Measurements from ENCODE around the gene PRDM5.

PRDM5 gene

DNA sequence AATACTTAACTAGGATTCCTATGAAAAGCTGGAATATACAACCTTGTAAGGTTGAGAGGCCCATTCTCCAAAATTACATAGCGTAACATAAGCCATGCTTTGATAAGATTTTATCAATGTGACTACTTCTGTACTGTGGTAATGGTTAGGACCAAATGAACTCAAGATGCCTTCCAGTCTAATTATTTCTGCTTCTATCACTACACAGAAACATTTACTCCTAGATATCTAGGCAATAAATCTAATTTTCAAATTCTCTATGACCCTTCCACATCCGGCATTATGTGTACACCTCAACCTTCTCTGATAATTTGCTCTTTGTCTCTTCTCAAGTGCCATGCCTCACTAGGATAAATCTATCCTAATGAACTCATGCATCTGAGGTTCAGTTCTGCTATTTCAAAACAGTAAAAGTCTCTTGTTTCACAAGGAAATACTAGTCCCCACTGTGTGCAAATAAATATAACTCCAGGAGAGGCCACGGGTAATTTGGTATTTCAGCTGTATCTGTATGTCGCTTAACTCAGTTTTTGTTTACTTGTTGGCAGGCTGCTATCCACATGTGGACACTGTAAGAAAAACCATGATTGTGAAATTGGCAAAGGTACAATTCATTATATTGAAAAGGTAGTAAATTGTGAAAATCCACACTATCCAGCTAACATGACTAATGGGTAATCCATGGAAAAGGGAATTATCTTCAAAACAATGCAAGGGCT lies 93.3 kb downstream of the PRDM5 start:
- H3K27ac ChIP-seq = no peak overlapping the region
- DNase-seq (ENCODE audit: low read depth, low spot score) = no peak

DNA sequence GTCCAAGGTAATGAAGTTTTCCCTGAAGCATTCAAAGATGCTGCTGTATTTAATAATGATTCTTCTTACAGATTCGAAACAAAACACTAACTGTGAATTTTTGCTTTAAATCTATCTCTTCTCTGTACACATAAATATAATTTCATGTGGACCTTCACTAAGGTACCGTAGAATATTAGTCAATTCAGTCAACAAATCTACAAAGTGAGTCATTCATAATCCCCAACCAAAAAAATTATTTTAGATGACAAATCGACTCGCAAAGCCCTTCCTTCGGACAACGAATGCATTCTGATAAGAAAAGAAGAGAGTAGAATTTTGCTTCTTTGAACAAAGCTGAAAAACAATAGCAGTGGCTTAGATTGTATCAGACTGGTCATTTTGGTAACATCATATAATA lies 95.7 kb downstream of the PRDM5 start:
- DNase-seq (ENCODE audit: low read depth, low spot score) = no peak
- no peak overlapping the region for H3K27ac ChIP-seq

DNA sequence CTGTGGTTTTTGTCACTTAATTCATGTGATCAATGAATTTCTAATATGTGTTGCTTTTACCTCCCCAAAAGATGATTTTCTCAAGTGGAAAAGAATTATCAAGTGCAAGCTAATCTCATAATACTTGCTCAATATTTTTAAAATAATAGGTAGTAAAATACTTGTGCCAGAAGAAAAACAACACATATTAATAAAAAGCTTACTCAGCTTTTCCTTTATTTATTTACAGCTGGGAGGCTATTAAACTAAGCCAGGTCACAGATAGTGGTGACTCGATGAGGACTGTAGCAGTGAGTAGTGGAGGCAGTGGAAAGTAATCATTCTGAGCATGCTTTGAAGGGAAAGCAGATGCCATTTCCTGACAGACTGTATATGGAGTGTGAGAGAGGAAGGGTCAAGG lies 96.1 kb downstream of the PRDM5 start:
- no peak overlapping the region for H3K27ac ChIP-seq
- no peak for DNase-seq (ENCODE audit: low read depth, low spot score)

DNA sequence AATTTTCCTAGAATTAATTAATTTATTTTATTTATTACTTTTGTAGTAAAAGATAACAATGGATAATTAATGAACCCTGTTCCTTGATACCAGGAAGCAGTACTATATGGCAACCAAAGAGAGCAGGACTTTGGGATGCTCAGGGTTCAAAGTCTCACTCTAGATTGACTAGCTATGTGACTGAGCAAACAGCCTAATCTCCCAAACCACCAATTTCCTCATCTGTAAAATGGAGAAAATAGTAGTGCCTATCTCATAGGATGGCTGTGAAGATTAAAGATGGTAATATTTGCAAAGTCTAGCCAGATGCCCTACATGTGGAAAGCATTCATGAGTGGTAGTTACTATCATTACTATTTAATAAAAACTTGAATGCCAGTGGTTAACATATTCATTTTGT lies 97.6 kb downstream of the PRDM5 start:
- no peak for DNase-seq (ENCODE audit: low read depth, low spot score)
- H3K27ac ChIP-seq = no peak overlapping the region

DNA sequence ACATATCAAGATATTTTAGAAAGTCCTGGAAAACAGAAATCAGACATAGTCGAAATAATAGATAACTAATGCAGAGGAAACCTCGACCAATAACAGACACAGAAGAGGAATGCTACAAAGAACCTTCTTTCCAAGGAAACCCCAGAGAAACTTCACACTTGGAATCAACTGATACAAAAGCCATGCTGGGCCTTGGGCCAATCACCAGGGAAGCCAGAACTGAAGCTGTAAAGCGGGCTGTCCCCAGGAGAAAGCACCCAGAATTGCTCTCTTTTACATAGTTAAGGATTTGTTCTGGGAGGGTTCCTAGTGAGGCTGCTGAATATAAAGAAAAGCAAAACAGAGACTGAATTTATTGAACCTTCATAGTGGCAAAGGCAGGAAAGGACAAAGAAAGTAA lies 100.5 kb downstream of the PRDM5 start:
- no peak overlapping the region for H3K27ac ChIP-seq
- DNase-seq (ENCODE audit: low read depth, low spot score) = no peak

DNA sequence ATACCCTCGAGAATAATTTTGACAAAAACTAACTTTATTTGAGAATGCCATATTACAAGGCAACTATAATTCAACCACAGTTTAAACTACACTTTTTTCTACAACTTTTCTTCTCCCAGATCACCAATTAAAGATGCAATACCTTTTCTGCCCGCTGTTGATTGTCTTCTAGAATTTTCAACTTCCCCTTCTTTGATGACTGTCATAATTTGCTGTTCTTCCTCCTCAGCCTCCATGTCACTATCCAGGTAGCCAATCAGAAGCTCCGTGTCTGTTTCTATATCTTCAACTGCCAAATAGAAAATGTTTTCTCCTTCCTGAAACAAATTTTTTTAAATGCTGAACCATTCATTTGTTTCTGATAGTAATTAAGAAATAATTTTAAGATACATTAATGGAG lies 101.5 kb downstream of the PRDM5 start:
- H3K27ac ChIP-seq = no peak overlapping the region
- no peak for DNase-seq (ENCODE audit: low read depth, low spot score)

DNA sequence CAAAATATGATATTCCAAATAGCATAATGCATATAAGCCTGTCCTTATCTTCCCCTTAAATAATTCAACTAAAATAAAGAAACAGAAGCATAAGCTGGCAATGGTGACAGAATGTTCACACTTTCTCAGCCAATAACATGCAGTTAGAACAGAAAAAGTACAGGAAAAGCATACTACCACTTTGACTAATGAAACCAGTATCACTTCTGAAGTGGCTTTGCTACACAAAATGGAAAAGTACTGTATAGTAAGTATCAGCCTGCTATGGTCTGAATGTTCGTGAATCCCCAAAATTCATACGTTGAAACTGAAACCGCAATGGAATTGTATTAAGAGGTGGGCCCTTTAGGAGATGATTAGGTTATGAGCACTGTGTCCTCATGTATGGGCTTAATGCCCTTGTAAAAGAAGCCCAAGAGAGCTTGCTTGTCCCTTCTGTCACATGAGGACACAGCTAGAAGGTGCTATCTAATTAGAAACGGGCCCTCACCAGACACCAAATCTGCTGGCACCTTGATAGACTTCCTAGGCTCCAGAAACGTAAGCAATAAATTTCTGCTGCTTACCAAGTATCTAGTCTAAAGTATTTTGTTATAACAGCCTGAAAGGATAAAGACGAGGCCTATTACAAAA lies 102.6 kb downstream of the PRDM5 start:
- H3K27ac ChIP-seq = no peak overlapping the region
- DNase-seq (ENCODE audit: low read depth, low spot score) = no peak

DNA sequence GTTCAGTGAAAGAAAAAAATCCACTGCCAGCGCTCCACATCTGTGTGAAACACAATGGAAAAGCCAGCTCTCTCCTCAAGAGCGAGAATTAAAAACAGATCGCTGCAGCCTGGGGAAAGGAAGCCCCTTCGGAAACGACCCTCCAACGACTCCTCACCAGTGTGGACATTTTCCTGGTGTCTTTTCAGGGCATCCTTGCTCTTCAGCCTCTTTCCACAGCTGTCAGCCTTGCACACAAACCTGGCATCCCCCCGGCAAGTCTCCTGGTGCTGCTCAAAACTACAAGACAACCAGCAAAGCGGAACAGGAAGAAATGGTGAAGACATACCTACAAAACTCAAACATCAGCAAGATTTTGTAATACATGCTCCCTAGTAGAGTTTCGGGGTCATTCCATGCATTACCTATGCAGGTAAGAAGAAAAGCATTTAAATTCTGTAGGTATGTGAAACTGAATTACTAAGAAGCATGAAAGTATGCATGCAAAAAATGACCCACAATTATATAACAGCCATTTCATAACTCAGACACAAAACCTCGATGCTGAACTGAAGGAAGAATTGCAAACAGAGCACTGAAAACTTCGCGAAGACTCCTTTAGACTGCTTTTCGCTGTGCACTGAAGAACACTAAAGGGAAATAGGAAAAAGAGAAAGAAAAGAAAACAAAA lies 106.1 kb downstream of the PRDM5 start:
- H3K27ac ChIP-seq = no peak overlapping the region
- no peak for DNase-seq (ENCODE audit: low read depth, low spot score)

DNA sequence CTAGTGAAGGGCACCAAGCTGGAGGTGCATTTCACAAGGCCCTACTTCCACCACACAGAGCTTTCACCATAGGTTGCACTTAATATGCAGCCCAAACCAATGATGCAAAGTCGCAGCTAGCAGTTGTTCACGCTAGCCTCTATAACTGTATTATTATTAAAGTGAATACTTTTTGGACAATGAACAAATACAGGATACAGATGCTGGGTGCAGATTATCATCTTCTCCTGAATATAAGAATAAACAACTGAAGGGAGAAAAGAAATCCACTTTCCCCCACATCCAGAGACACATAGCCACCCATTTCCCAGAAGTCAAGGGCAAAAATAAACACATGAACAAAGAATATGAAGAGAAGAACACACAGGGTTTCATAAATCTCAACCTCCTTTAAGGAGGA lies 107.2 kb downstream of the PRDM5 start:
- H3K27ac ChIP-seq = no peak overlapping the region
- no peak for DNase-seq (ENCODE audit: low read depth, low spot score)

DNA sequence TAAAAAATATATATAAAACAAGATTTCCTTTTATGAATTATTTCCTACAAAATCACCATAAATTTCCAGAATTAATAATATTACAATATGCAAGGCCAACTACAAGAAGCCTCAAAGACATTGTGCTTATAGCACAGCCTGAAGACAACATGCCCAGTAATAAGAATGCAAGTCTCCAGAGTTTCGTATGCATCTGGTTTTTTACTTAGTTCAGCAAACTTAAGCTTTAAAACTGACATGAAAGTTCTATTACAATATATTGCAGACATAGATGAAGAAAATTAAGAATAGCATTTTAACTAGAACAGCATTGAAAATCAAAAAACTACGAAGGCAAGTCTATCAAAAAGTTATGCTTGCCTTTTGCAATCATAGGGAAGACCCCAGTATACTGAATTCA lies 107.6 kb downstream of the PRDM5 start:
- no peak overlapping the region for H3K27ac ChIP-seq
- no peak for DNase-seq (ENCODE audit: low read depth, low spot score)

DNA sequence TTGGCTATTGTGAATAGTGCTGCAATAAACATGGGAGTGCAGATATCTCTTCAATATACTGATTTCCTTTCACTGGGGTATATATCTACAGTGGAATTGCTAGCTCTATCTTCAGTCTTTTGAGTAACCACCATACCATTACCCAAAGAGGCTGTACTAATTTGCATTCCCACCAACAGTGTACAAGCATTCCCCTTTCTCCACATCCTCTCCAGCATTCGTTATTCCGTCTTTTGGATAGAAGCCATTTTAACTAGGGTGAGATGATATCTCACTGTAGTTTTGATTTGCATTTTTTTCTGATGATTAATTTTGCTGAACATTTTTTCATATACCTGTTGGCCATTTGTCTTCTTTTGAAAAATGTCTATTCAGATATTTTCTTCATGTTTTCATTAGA lies 110.3 kb downstream of the PRDM5 start:
- no peak for DNase-seq (ENCODE audit: low read depth, low spot score)
- no peak overlapping the region for H3K27ac ChIP-seq

DNA sequence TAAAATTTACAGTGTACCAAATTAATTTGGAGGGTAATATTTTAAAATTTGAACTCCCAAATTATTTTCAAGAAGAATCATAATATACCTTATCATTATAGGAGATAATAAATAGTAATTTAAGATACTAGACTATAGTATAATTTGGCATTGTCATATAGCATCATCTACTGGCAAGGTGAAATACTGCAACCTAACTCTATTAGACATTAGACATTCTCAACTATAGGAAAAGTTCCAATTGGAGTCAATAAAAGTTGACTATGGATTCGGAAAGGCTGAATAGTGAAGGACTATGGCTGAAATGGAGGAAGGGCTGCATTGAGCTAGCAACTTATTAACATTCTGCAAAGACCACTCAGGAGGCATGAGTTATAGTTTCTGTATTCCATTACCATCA lies 113.0 kb downstream of the PRDM5 start:
- H3K27ac ChIP-seq = no peak overlapping the region
- DNase-seq (ENCODE audit: low read depth, low spot score) = no peak

DNA sequence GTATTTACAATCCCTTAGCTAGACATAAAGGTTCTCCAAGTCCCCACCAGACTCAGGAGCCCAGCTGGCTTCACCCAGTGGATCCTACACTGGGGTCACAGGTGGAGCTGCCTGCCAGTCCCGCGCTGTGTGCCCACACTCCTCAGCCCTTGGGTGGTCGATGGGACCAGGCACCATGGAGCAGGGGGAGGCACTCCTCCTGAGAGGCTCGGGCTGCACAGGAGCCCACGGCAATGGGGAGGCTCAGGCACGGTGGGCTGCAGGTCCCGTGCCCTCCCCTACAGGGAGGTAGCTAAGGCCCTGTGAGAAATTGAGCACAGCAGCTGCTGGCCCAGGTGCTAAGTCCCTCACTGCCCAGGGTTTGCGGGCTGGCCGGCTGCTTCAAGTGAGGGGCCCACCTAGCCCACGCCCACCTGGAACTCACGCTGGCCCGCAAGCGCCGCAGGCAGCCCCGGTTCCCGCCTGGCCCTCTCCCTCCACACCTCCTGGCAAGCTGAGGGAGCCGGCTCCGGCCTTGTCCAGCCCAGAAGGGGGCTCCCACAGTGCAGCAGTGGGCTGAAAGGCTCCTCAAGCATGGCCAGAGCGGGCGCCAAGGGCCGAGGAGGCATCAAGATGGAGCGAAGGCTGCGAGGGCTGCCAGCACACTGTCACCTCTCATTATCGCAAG lies 113.9 kb downstream of the PRDM5 start:
- DNase-seq (ENCODE audit: low read depth, low spot score) = no peak

DNA sequence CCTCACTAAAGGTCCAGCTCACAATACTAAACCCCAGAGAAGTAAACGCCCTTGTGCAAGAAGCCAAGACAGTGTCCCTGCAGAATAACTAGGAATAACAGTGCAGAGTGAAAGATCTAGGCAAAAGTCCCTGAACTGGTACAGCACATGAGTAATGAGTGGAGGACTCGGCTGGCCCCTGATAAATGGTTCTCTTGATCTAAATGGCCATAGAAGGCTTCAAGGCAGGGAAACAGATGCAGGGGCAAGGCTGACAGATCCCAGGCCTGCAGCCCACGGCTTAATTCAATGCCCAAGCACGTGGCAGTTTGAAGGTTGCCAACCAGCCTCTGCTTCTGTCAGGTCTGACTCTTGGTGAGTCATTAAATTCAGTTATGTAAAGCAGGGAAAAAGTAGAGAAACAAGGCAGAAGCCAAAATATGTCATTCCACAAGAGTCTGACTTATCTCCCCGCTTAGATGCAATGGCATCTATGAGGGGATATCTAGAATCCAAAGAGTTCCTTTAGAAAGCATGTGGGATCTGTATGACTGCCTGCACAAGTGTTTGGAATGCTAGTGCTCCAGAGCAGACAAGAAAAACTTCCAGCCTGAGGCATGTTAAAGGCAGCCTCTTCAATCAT lies 121.3 kb downstream of the PRDM5 start:
- H3K27ac ChIP-seq = no peak overlapping the region
- no peak for DNase-seq (ENCODE audit: low read depth, low spot score)

More for the DNA sequence above, 113.9 kb downstream of the PRDM5 start:
- no peak overlapping the region for H3K27ac ChIP-seq

DNA sequence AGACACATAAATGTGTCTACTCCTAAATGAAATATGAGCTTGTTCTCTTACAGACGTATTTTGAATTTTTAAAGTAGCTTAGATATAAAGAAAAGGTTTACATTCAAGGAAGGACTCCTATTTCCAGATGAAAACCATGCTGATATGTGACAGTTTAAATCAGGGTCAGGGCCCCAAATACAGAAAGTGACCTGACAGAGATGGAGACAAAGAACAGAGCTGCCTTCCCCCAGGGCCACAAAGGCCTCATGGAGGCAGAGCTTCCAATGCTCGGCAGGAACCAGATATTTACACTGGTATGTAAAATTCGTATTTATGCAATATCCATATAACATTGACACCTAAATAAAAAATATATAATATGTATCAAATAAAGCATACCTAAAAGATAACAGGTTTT lies 124.0 kb downstream of the PRDM5 start:
- DNase-seq (ENCODE audit: low read depth, low spot score) = no peak
- H3K27ac ChIP-seq = no peak overlapping the region

DNA sequence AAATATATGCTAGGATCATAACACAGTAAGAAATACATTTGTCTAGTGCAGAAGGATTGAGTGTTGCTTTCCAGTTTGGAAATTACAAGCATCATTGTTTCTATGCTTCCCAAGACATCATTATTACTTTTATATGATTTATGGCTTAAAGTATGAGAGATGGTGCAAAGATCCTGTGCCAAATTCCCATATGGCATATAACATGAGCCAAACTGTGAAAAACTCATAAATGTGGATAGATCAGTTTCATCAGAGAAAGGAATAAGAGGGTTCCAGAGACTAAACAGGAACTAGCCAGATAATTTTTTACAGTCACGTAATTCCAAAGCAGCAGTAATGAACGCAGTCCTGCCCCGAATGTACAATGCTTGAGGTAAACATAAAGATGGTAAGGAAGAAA lies 126.3 kb downstream of the PRDM5 start:
- no peak for DNase-seq (ENCODE audit: low read depth, low spot score)
- H3K27ac ChIP-seq = no peak overlapping the region

DNA sequence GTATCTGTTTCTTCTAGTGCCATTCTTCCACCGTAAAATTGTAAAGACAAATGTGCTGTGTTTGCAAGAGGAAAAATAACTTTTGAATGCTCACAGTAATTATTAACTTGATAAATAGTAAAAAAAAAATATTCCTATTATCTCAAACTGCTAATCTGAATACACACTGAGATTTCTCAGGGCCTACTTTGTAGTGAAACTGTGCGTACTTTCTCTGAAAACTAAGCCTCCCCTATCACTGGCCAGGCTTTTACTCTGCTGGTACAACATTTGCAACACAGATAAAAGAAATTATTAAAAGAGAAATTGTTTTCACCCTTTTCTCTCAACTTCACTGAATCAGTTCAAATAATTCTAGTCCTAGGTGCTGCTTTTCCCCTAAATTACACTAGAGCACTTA lies 137.3 kb downstream of the PRDM5 start:
- H3K27ac ChIP-seq = no peak overlapping the region
- DNase-seq (ENCODE audit: low read depth, low spot score) = no peak

DNA sequence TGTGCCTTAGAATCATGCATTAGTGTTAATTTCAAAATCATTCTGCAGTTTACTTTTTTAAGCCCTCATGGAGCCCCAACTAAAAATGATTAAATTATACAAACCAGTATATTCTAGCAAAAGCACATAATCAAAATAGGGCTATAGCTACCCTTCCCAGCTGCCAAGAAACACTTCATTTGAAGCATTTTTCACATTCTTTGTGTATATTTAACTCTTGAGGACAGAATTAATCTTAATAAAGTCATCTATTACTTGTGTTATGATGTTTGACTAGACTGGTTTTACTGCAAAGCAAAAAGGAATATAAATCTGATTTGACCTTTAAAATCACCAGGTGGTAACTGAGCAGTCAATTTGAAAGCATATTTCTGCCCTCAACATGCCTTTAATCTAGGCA lies 145.1 kb downstream of the PRDM5 start:
- DNase-seq (ENCODE audit: low read depth, low spot score) = no peak
- H3K27ac ChIP-seq = no peak overlapping the region

DNA sequence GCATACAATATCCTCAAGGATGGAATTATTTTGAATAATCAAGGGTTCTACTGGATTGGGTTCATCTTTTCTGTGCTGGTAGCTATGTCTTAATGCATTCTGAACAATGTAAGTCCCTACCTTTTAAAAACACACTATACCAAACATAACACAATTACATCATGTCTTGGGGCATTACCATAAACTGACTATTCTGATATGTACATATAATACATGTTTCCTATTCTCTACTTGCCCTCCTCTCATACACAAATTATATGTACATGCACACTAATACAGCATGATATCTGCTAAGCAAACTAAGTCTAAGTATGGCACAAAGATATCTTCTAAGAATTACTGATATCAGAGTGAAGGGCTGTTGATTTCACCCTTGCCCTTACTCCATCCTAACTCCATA lies 147.1 kb downstream of the PRDM5 start:
- DNase-seq (ENCODE audit: low read depth, low spot score) = no peak
- no peak overlapping the region for H3K27ac ChIP-seq

DNA sequence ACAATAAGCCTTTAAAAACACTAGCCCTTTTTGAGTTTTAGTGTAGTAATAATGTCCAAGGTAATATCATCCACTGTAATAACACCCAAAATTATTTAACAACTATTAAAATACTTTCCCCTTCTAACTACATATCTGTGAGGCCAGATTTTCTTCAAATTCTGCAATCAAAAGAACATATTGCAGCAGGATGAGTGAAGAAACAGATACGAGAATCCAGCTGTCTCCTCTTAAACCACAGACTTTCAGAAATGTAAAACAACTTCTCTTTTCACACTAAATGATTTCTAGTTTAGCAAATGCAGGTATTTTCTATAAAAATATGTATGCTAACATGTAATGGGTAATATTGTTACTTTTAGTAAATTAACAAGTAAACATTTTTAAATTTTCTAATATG lies 148.9 kb downstream of the PRDM5 start:
- H3K27ac ChIP-seq = no peak overlapping the region
- no peak for DNase-seq (ENCODE audit: low read depth, low spot score)

DNA sequence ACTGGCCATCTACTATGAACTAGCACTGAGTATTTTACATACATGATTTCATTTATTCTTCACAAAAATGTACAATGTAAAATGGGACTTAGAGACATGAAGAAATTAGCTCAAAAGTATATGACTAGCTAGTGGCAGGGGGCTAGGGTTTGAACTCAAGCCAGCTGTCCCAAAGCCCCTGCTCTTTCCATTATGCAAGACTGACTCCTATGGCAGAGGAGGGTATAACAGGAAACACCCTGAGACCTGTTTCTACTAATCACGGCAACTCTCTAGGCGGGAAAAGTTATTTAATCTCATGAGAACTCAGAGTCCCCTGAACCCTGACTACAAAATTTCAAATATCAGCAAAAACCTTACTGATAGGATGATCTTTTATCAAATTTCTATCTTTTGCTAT lies 150.6 kb downstream of the PRDM5 start:
- H3K27ac ChIP-seq = no peak overlapping the region
- no peak for DNase-seq (ENCODE audit: low read depth, low spot score)

Data from epithelial cell of prostate (primary cell).